NCI-H1048 (cell line): ENCODE measurements around the gene PPDPF.

Source experiments
- DNase-seq: peaks from one replicate; lab custom pipeline; 2025; lab: John Stamatoyannopoulos, UW

PPDPF gene

GRCh38 chr20:63522091-63522868 is 1.7 kb downstream of the PPDPF start:
- no peak for DNase-seq

GRCh38 chr20:63522981-63523611 is 2.5 kb downstream of the PPDPF start:
- DNase-seq = no peak

GRCh38 chr20:63525185-63525584 is 4.6 kb downstream of the PPDPF start:
- no peak for DNase-seq

- DNase-seq = no peak
These were observed 5.4 kb downstream of the PPDPF start for GRCh38 chr20:63525971-63526370.

GRCh38 chr20:63527184-63527583 is 6.6 kb downstream of the PPDPF start:
- no peak for DNase-seq

GRCh38 chr20:63529180-63529860 is 8.8 kb downstream of the PPDPF start:
- no peak for DNase-seq

- DNase-seq = no peak
These were observed 9.6 kb downstream of the PPDPF start for GRCh38 chr20:63529861-63530787.

GRCh38 chr20:63530788-63531160 is 10.2 kb downstream of the PPDPF start:
- DNase-seq = no peak

- no peak for DNase-seq
These were observed 11.3 kb downstream of the PPDPF start for GRCh38 chr20:63531686-63532448.

GRCh38 chr20:63532449-63532971 is 11.9 kb downstream of the PPDPF start:
- no peak for DNase-seq

GRCh38 chr20:63533388-63533787 is 12.8 kb downstream of the PPDPF start:
- no peak for DNase-seq

GRCh38 chr20:63533871-63534393 is 13.4 kb downstream of the PPDPF start:
- DNase-seq = no peak

GRCh38 chr20:63534427-63534830 is 13.9 kb downstream of the PPDPF start:
- no peak for DNase-seq

- DNase-seq = no peak
These were observed 14.5 kb downstream of the PPDPF start for GRCh38 chr20:63534831-63535651.

- no peak for DNase-seq
These were observed 15.8 kb downstream of the PPDPF start for GRCh38 chr20:63536241-63536977.

GRCh38 chr20:63536997-63537524 is 16.5 kb downstream of the PPDPF start, which contains the start of gene PTK6:
Gene PTK6, minus strand, starts transcription at chr20:63537376. Its CDS starts 62 bp downstream, at chr20:63537314.
- no peak for DNase-seq

- DNase-seq = no peak
These were observed 17.1 kb downstream of the PPDPF start for GRCh38 chr20:63537525-63538203.
